Measurements from ENCODE around the gene TJAP1. TPM values are rescaled to one million over a fixed set of nuclear protein-coding genes. Genes with fewer than 3 reads are reported as not detected.
A peak's percentile ranks its signal among the peaks of the same experiment; 100 is the strongest.

Gene TJAP1
- total and polyA plus RNA-seq, 12 donors = 17.6 to 77.5 (median 33.0) TPM

- intact Hi-C loops (cut with DNase I) = no loop called here
- TF ChIP-seq POLR2A (IDR thresholded peaks at IDR 0.05) = no peak
- TF ChIP-seq CTCF (IDR thresholded peaks at IDR 0.05) = no peak
- H3K4me1 ChIP-seq (replicated peaks in 1 of 2) = no peaks in the 10 kb centered on the region
- no peaks in the 10 kb centered on the region for H3K9me3 ChIP-seq (replicated peaks in 1 of 3)
- H3K4me3 ChIP-seq = no peak overlapping the region
- 63 to 80% (median 71%) methylated on average over 9 to 10 of the region's 10 CpGs for WGBS, 4 donors
- peak in 2 of 7 donors; percentile 31 to 40 for DNase-seq
- no peak overlapping the region for H3K27ac ChIP-seq
- peaks cover 0 to 80% of the 10 kb centered on the region in 2 donors for H3K36me3 ChIP-seq (replicated peaks in 1 of 2)
- H3K27me3 ChIP-seq = no peaks in the 10 kb centered on the region
Measured at GRCh38 chr6:43444036-43444435, 33.3 kb upstream of the TJAP1 start.

- intact Hi-C loops (cut with DNase I) = no loop called here
- Histone ChIP-seq H3K27me3 (no peaks in the 10 kb centered on the region), H3K36me3 (replicated peaks in 1 of 2) (peaks cover 0 to 84% of the 10 kb centered on the region in 2 donors), H3K4me3 (no peak overlapping the region), H3K4me1 (replicated peaks in 1 of 2) (no peaks in the 10 kb centered on the region), H3K9me3 (replicated peaks in 1 of 3) (no peaks in the 10 kb centered on the region), H3K27ac (no peak overlapping the region)
- 90 to 94% (median 94%) methylated on average over 6 to 8 of the region's 8 CpGs for WGBS, 4 donors
- DNase-seq = no peak
- TF ChIP-seq POLR2A (IDR thresholded peaks at IDR 0.05) = no peak
- no peak for TF ChIP-seq CTCF (IDR thresholded peaks at IDR 0.05)
Measured at GRCh38 chr6:43444582-43444981, 32.8 kb upstream of the TJAP1 start.

- intact Hi-C loops (cut with DNase I) = no loop called here
- no peaks in the 10 kb centered on the region for H3K9me3 ChIP-seq (replicated peaks in 1 of 3)
- WGBS, 4 donors = 88 to 93% (median 92%) methylated on average over 13 to 16 of the region's 16 CpGs
- no peak overlapping the region for H3K27ac ChIP-seq
- no peak overlapping the region for H3K4me3 ChIP-seq
- H3K4me1 ChIP-seq (replicated peaks in 1 of 2) = no peaks in the 10 kb centered on the region
- H3K36me3 ChIP-seq (replicated peaks in 1 of 2) = peaks cover 0 to 87% of the 10 kb centered on the region in 2 donors
- H3K27me3 ChIP-seq = no peaks in the 10 kb centered on the region
- TF ChIP-seq CTCF (IDR thresholded peaks at IDR 0.05) (no peak), POLR2A (IDR thresholded peaks at IDR 0.05) (no peak)
- DNase-seq = no peak
Measured at GRCh38 chr6:43445576-43445975, 31.8 kb upstream of the TJAP1 start.

- 92 to 98% (median 95%) methylated on average over 16 of the region's 16 CpGs for WGBS, 4 donors
- TF ChIP-seq CTCF (IDR thresholded peaks at IDR 0.05) = no peak
- no peak for TF ChIP-seq POLR2A (IDR thresholded peaks at IDR 0.05)
- Histone ChIP-seq H3K4me1 (replicated peaks in 1 of 2) (no peaks in the 10 kb centered on the region), H3K27ac (no peak overlapping the region), H3K27me3 (no peaks in the 10 kb centered on the region), H3K36me3 (replicated peaks in 1 of 2) (peaks cover 0 to 85% of the 10 kb centered on the region in 2 donors), H3K9me3 (replicated peaks in 1 of 3) (no peaks in the 10 kb centered on the region), H3K4me3 (no peak overlapping the region)
- intact Hi-C loops (cut with DNase I) = no loop called here
- DNase-seq = no peak
Measured at GRCh38 chr6:43447604-43448003, 29.8 kb upstream of the TJAP1 start.

Measured in adrenal gland (tissue), 12 donors.